WTC11 (cell line): ENCODE data around the gene BPTF. TPM values are rescaled to one million over a fixed set of nuclear protein-coding genes. Genes with fewer than 3 reads are reported as not detected.

ENCODE experiments used
- ATF1 ChIP-seq: sonication (generic); formaldehyde crosslinking; IDR thresholded peaks from 2 replicates; pipeline ENCODE4 v1.8.1; 2023; ENCODE audit warnings: mild to moderate bottlenecking, moderate library complexity, missing genetic modification reagents
- ELF4 ChIP-seq: sonication (generic); formaldehyde crosslinking; IDR thresholded peaks from 2 replicates; pipeline ENCODE4 v1.8.1; 2022; ENCODE audit warnings: low read depth, mild to moderate bottlenecking, moderate library complexity, missing genetic modification reagents
- EMX1 ChIP-seq: fragments of 250-450 bp; sonication (Bioruptor Pico); IDR thresholded peaks from 2 replicates; pipeline ENCODE4 v1.8.0; 2021; ENCODE audit warnings: mild to moderate bottlenecking
- GTF2I ChIP-seq: fragments of 250-450 bp; sonication (Bioruptor Pico); conservative IDR thresholded peaks from 2 replicates; pipeline ENCODE4 v1.4.0; 2021; ENCODE audit warnings: mild to moderate bottlenecking
- HMGA2 ChIP-seq: fragments of 250-450 bp; sonication (Bioruptor Pico); IDR thresholded peaks from 2 replicates; pipeline ENCODE4 v1.4.0; 2021; ENCODE audit warnings: mild to moderate bottlenecking, moderate library complexity
- IRF2 ChIP-seq: sonication (generic); formaldehyde crosslinking; IDR thresholded peaks from 2 replicates; pipeline ENCODE4 v1.8.0; 2022; ENCODE audit warnings: low read depth, missing genetic modification reagents, borderline replicate concordance
- KAT7 ChIP-seq: sonication (generic); formaldehyde crosslinking; IDR thresholded peaks from 2 replicates; pipeline ENCODE4 v1.8.1; 2023; ENCODE audit warnings: missing genetic modification reagents, mild to moderate bottlenecking, borderline replicate concordance
- MAX ChIP-seq: sonication (generic); formaldehyde crosslinking; IDR thresholded peaks from 2 replicates; pipeline ENCODE4 v1.8.0; 2022; ENCODE audit warnings: mild to moderate bottlenecking, missing genetic modification reagents
- MLX ChIP-seq: sonication (generic); formaldehyde crosslinking; IDR thresholded peaks from 2 replicates; pipeline ENCODE4 v1.8.1; 2023; ENCODE audit warnings: mild to moderate bottlenecking, missing genetic modification reagents, moderate library complexity
- NFE2L1 ChIP-seq: sonication (generic); formaldehyde crosslinking; IDR thresholded peaks from 2 replicates; pipeline ENCODE4 v1.8.1; 2023; ENCODE audit warnings: missing genetic modification reagents
- NR3C1 ChIP-seq: sonication (generic); formaldehyde crosslinking; conservative IDR thresholded peaks from 2 replicates; pipeline ENCODE4 v1.8.1; 2023; ENCODE audit warnings: low read depth, mild to moderate bottlenecking, missing genetic modification reagents
- PRDM15 ChIP-seq: sonication (generic); formaldehyde crosslinking; IDR thresholded peaks from 2 replicates; pipeline ENCODE4 v1.8.0; 2022; ENCODE audit warnings: missing genetic modification reagents
- PRRX2 ChIP-seq: fragments of 250-450 bp; sonication (Bioruptor Pico); IDR thresholded peaks from 2 replicates; pipeline ENCODE4 v1.8.0; 2021; ENCODE audit warnings: mild to moderate bottlenecking
- SMAD4 ChIP-seq: sonication (generic); formaldehyde crosslinking; IDR thresholded peaks from 2 replicates; pipeline ENCODE4 v1.8.0; 2022; ENCODE audit warnings: mild to moderate bottlenecking, missing genetic modification reagents
- SOX15 ChIP-seq: fragments of 250-450 bp; sonication (Bioruptor Pico); IDR thresholded peaks from 2 replicates; pipeline ENCODE4 v1.9.0; 2021; ENCODE audit warnings: mild to moderate bottlenecking
- ZNF138 ChIP-seq: sonication (generic); formaldehyde crosslinking; conservative IDR thresholded peaks from 2 replicates; pipeline ENCODE4 v1.8.1; 2022; ENCODE audit warnings: mild to moderate bottlenecking, moderate library complexity, missing genetic modification reagents
- ZNF232 ChIP-seq: sonication (generic); formaldehyde crosslinking; IDR thresholded peaks from 2 replicates; pipeline ENCODE4 v1.8.0; 2022; ENCODE audit warnings: mild to moderate bottlenecking, missing genetic modification reagents
- ZNF317 ChIP-seq: sonication (generic); formaldehyde crosslinking; IDR thresholded peaks from 2 replicates; pipeline ENCODE4 v1.8.1; 2023; ENCODE audit warnings: low read depth, mild to moderate bottlenecking, moderate library complexity, missing genetic modification reagents, borderline replicate concordance
- ZNF416 ChIP-seq: fragments of 250-450 bp; sonication (Bioruptor Pico); IDR thresholded peaks from 2 replicates; pipeline ENCODE4 v1.9.0; 2021; ENCODE audit warnings: mild to moderate bottlenecking, inconsistent platforms
- ZNF671 ChIP-seq: fragments of 250-450 bp; sonication (Bioruptor Pico); IDR thresholded peaks from 2 replicates; pipeline ENCODE4 v1.8.0; 2021; ENCODE audit warnings: mild to moderate bottlenecking
- total RNA-seq: library from RNA; stranded (reverse); gene quantifications from 3 replicates; pipeline ENCODE4 v1.2.3, GENCODE V29; 2021
- TF ChIP-seq, protein P1 (sequence below): fragments of 250-450 bp; sonication (Bioruptor Pico); IDR thresholded peaks from 2 replicates; pipeline ENCODE4 v1.9.0; 2021; ENCODE audit warnings: mild to moderate bottlenecking
- TF ChIP-seq, protein P2 (sequence below): sonication (generic); formaldehyde crosslinking; IDR thresholded peaks from 2 replicates; pipeline ENCODE4 v1.8.0; 2022; ENCODE audit warnings: mild to moderate bottlenecking, missing genetic modification reagents
- TF ChIP-seq, protein P3 (sequence below): fragments of 250-450 bp; sonication (Bioruptor Pico); conservative IDR thresholded peaks from 2 replicates; pipeline ENCODE4 v1.9.0; 2021; ENCODE audit warnings: mild to moderate bottlenecking
- TF ChIP-seq, protein P4 (sequence below): sonication (generic); formaldehyde crosslinking; IDR thresholded peaks from 2 replicates; pipeline ENCODE4 v1.8.1; 2022; ENCODE audit warnings: low read depth, missing genetic modification reagents, borderline replicate concordance
- TF ChIP-seq, protein P5 (sequence below): sonication (generic); formaldehyde crosslinking; IDR thresholded peaks from 2 replicates; pipeline ENCODE4 v1.8.1; 2022; ENCODE audit warnings: mild to moderate bottlenecking, missing genetic modification reagents, moderate library complexity, borderline replicate concordance

BPTF gene
- total RNA-seq, 1 experiment from 2014 or later = 178 TPM

DNA sequence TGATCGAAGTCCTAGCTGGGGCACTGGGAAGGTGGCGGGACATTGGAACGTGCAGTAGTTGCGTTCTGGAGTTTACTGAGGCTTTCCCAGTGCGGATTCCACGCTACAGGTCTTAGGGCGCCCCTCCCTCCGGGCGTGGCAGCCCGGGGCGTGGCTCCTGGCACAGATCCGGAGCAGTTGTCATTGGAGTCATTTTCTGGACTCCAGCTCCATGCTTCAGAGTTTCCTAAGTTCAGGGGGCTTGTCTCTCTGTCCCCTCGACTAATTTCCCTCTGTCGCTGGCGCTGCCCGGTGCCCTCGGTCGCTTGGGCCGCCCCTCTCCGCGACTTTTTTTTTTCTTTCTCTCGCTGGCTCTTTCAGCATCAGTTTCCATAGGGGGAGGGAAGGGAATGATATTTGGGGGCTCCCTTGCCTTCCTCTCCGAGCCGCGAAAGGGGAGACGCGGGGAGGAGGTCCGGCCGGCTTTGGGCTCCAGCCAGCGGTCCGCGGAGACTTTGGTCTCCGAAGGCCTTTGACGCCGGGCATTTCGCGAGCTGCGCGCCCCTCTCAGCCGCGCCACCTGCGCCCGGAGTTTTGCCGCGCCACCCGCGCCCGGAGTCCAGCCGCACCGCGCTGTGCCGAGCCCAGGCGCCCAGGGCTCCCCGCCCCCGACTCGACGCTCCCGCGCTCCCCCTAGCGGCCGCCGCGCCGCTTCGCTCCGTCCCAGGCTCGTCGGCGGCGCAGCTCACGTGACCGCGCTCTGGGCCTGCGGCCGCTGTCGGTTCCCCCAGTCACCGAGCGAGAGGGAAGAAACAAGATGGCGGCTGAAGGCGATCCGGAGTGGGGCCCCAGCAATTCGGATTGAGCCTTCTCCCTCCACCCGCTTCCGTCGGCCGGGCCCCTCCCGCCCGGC is at the start of gene BPTF (continued):
- TF ChIP-seq NFE2L1 (CRISPR knock-in tag) (no peak), ZNF138 (CRISPR knock-in tag) (peak; percentile 45; the same call in 1 of the 2 replicates), HMGA2 (no peak), EMX1 (CRISPR knock-in tag) (no peak), SOX15 (CRISPR knock-in tag) (no peak), ZNF416 (0 out of 2 replicates have a peak, but pooled peaks have one; percentile 24), GTF2I (CRISPR knock-in tag) (no peak), ZNF317 (CRISPR knock-in tag) (no peak), PRDM15 (CRISPR knock-in tag) (no peak), PRRX2 (0 out of 2 replicates have a peak, but pooled peaks have one; percentile 60), MLX (CRISPR knock-in tag) (no peak), MAX (CRISPR knock-in tag) (peak; percentile 48; the same call in 1 of the 2 replicates), ATF1 (CRISPR knock-in tag) (no peak), SMAD4 (CRISPR knock-in tag) (no peak), ZNF232 (CRISPR knock-in tag) (no peak), IRF2 (CRISPR knock-in tag) (no peak), ZNF671 (CRISPR knock-in tag) (no peak; the same call in 1 of the 2 replicates), ELF4 (CRISPR knock-in tag) (0 out of 2 replicates have a peak, but pooled peaks have one; percentile 30), KAT7 (no peak), NR3C1 (0 out of 2 replicates have a peak, but pooled peaks have one; percentile 53)
- TF ChIP-seq, protein P1, sequence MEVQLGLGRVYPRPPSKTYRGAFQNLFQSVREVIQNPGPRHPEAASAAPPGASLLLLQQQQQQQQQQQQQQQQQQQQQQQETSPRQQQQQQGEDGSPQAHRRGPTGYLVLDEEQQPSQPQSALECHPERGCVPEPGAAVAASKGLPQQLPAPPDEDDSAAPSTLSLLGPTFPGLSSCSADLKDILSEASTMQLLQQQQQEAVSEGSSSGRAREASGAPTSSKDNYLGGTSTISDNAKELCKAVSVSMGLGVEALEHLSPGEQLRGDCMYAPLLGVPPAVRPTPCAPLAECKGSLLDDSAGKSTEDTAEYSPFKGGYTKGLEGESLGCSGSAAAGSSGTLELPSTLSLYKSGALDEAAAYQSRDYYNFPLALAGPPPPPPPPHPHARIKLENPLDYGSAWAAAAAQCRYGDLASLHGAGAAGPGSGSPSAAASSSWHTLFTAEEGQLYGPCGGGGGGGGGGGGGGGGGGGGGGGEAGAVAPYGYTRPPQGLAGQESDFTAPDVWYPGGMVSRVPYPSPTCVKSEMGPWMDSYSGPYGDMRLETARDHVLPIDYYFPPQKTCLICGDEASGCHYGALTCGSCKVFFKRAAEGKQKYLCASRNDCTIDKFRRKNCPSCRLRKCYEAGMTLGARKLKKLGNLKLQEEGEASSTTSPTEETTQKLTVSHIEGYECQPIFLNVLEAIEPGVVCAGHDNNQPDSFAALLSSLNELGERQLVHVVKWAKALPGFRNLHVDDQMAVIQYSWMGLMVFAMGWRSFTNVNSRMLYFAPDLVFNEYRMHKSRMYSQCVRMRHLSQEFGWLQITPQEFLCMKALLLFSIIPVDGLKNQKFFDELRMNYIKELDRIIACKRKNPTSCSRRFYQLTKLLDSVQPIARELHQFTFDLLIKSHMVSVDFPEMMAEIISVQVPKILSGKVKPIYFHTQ (CRISPR knock-in tag) = no peak
- TF ChIP-seq, protein P2, sequence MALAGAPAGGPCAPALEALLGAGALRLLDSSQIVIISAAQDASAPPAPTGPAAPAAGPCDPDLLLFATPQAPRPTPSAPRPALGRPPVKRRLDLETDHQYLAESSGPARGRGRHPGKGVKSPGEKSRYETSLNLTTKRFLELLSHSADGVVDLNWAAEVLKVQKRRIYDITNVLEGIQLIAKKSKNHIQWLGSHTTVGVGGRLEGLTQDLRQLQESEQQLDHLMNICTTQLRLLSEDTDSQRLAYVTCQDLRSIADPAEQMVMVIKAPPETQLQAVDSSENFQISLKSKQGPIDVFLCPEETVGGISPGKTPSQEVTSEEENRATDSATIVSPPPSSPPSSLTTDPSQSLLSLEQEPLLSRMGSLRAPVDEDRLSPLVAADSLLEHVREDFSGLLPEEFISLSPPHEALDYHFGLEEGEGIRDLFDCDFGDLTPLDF (CRISPR knock-in tag) = no peak
- TF ChIP-seq, protein P3, sequence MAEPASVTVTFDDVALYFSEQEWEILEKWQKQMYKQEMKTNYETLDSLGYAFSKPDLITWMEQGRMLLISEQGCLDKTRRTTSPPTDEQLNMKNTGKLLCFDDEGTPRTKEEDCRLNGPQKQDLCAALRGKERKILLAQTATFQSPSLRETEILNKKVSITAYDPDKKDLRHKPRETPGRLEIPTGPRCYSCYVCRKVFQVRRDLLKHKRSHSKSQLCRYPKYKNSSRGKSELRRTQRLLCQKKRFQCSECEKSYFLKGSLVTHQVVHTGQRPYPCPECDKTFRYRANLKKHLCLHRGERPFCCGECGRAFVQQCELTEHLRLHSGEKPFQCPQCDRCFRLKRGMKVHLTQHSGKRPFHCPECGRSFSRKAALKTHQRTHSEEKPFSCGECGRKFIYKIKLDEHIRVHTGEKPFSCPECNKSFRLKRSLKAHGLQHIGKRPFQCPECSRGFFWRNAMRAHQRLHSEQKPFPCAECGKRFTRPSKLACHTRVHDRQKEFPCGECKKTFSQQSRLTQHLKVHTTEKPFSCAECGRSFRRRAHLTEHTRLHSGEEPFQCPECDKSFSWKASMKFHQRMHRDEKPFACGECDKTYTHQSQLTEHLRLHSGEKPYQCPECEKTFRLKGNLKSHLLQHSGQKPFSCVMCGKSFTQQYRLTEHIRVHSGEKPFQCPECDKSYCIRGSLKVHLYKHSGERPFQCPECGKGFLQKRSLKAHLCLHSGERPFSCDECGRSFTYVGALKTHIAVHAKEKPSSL = no peak
- TF ChIP-seq, protein P4, sequence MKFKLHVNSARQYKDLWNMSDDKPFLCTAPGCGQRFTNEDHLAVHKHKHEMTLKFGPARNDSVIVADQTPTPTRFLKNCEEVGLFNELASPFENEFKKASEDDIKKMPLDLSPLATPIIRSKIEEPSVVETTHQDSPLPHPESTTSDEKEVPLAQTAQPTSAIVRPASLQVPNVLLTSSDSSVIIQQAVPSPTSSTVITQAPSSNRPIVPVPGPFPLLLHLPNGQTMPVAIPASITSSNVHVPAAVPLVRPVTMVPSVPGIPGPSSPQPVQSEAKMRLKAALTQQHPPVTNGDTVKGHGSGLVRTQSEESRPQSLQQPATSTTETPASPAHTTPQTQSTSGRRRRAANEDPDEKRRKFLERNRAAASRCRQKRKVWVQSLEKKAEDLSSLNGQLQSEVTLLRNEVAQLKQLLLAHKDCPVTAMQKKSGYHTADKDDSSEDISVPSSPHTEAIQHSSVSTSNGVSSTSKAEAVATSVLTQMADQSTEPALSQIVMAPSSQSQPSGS (CRISPR knock-in tag) = no peak
- TF ChIP-seq, protein P5, sequence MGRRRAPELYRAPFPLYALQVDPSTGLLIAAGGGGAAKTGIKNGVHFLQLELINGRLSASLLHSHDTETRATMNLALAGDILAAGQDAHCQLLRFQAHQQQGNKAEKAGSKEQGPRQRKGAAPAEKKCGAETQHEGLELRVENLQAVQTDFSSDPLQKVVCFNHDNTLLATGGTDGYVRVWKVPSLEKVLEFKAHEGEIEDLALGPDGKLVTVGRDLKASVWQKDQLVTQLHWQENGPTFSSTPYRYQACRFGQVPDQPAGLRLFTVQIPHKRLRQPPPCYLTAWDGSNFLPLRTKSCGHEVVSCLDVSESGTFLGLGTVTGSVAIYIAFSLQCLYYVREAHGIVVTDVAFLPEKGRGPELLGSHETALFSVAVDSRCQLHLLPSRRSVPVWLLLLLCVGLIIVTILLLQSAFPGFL (CRISPR knock-in tag) = no peak
